CD4-positive, alpha-beta T cell treated with Interleukin-1 beta for 1 hour (primary cell): ENCODE measurements around the gene MTMR2.

Source experiments
- DNase-seq, 2 donors: peaks; one replicate each; pipeline ENCODE4 v3.0.0-alpha.2; 2020 to 2022

MTMR2 gene

GRCh38 chr11:95923728-95924413 lies at the start of gene MTMR2:
Gene MTMR2, minus strand, starts transcription at chr11:95924107. Its CDS starts 153 bp downstream, at chr11:95923954.
- DNase-seq: peak; percentile 46 to 56

GRCh38 chr11:95972060-95972459 lies 48.2 kb upstream of the MTMR2 start:
- no peak for DNase-seq

GRCh38 chr11:95968585-95968984 lies 44.7 kb upstream of the MTMR2 start:
- DNase-seq: no peak

GRCh38 chr11:95964281-95964680 lies 40.4 kb upstream of the MTMR2 start:
- DNase-seq: no peak

GRCh38 chr11:95961758-95962157 lies 37.9 kb upstream of the MTMR2 start:
- no peak for DNase-seq

- no peak for DNase-seq
These were observed 27.0 kb upstream of the MTMR2 start for GRCh38 chr11:95950905-95951304.

GRCh38 chr11:95948637-95949036 lies 24.7 kb upstream of the MTMR2 start:
- no peak for DNase-seq

GRCh38 chr11:95944623-95945022 lies 20.7 kb upstream of the MTMR2 start:
- DNase-seq: no peak

- DNase-seq: no peak
These were observed 19.6 kb upstream of the MTMR2 start for GRCh38 chr11:95943546-95943945.

- no peak for DNase-seq
These were observed 15.2 kb upstream of the MTMR2 start for GRCh38 chr11:95939091-95939490.

GRCh38 chr11:95937358-95937757 lies 13.5 kb upstream of the MTMR2 start:
- DNase-seq: no peak

- no peak for DNase-seq
These were observed 9.7 kb upstream of the MTMR2 start for GRCh38 chr11:95933594-95933993.

GRCh38 chr11:95931916-95932315 lies 8.0 kb upstream of the MTMR2 start:
- no peak for DNase-seq

GRCh38 chr11:95930948-95931347 lies 7.0 kb upstream of the MTMR2 start:
- no peak for DNase-seq

- no peak for DNase-seq
These were observed 2.8 kb upstream of the MTMR2 start for GRCh38 chr11:95926726-95927125.

- DNase-seq: no peak
These were observed 1.1 kb upstream of the MTMR2 start for GRCh38 chr11:95925011-95925410.

- no peak for DNase-seq
These were observed 480 bp upstream of the MTMR2 start for GRCh38 chr11:95924414-95924760.

- DNase-seq: no peak
These were observed 524 bp downstream of the MTMR2 start for GRCh38 chr11:95923439-95923727.

- DNase-seq: no peak
These were observed 1.1 kb downstream of the MTMR2 start for GRCh38 chr11:95922536-95923438.

- DNase-seq: no peak
These were observed 1.8 kb downstream of the MTMR2 start for GRCh38 chr11:95922099-95922498.

GRCh38 chr11:95920460-95921105 lies 3.3 kb downstream of the MTMR2 start:
- DNase-seq: no peak

- DNase-seq: no peak
These were observed 4.4 kb downstream of the MTMR2 start for GRCh38 chr11:95919514-95919913.

GRCh38 chr11:95918720-95919119 lies 5.2 kb downstream of the MTMR2 start:
- no peak for DNase-seq

- DNase-seq: no peak
These were observed 5.9 kb downstream of the MTMR2 start for GRCh38 chr11:95918056-95918455.
